ENCODE measurements around the gene AQR. TPM values are rescaled to one million over a fixed set of nuclear protein-coding genes. Genes with fewer than 3 reads are reported as not detected.

The AQR gene
- polyA plus RNA-seq, 1 of the 3 experiments (the other 2 are of a cell fraction): 11.6 TPM

- TF ChIP-seq REST (IDR thresholded peaks at IDR 0.05; ENCODE audit: low read depth, low read length) (no peak), POLR2AphosphoS5 (IDR thresholded peaks at IDR 0.05; ENCODE audit: low read depth, low read length) (peak; percentile 45; the same call in 1 of the 2 replicates), JUND (IDR thresholded peaks at IDR 0.05) (peak; percentile 91), USF2 (IDR thresholded peaks at IDR 0.05; ENCODE audit: borderline replicate concordance, low read depth, low read length) (no peak), RCOR1 (IDR thresholded peaks at IDR 0.05; ENCODE audit: low read length) (no peak), IRF3 (IDR thresholded peaks at IDR 0.05; ENCODE audit: low read depth, low read length) (no peak), CHD2 (IDR thresholded peaks at IDR 0.05; ENCODE audit: low read length, partially characterized antibody) (no peak), MAX (IDR thresholded peaks at IDR 0.05; ENCODE audit: low read depth) (peak; percentile 87), MEF2A (IDR thresholded peaks at IDR 0.05; ENCODE audit: borderline replicate concordance, low read depth) (peak; percentile 73; the same call in 1 of the 2 replicates)
These were observed 159.0 kb downstream of the AQR start (continued) for GRCh38 chr15:34810443-34811129.

GRCh38 chr15:34809186-34809585 is 160.4 kb downstream of the AQR start:
- Histone ChIP-seq H3K27me3 (ENCODE audit: insufficient read depth) (no peaks in the 10 kb centered on the region), H3K27ac (ENCODE audit: low read depth in 2 of 2, low read length in 1 of 2) (peak overlapping the region in 1 of 2 experiments; percentile 94; a peak in 1 of 4 replicates), H3K9ac (no peak overlapping the region), H3F3A (replicated peaks; ENCODE audit: insufficient read depth) (peaks cover 36% of the 10 kb centered on the region), H3K36me3 (replicated peaks in 1 of 2; ENCODE audit: control insufficient read depth in 1 of 2, insufficient read depth in 2 of 2, low read length in 1 of 2) (no peaks in the 10 kb centered on the region), H3K79me2 (ENCODE audit: insufficient read depth) (no peaks in the 10 kb centered on the region), H4K20me1 (ENCODE audit: insufficient read depth) (no peaks in the 10 kb centered on the region), H3K9me2 (no peaks in the 10 kb centered on the region), H3K4me1 (ENCODE audit: control insufficient read depth in 1 of 2, insufficient read depth in 2 of 2, low read depth in 1 of 2, low read length in 1 of 2) (peaks cover 9 to 16% of the 10 kb centered on the region in 2 experiments), H3K4me2 (no peak overlapping the region), H3K4me3 (ENCODE audit: low read depth in 2 of 2, low read length in 1 of 2) (no peak overlapping the region), H2AFZ (ENCODE audit: low read depth) (peak overlapping the region; percentile 29; the same call in 1 of the 2 replicates), H3K9me3 (0 out of 2 replicates have a peak, but pooled peaks cover 3% of the 10 kb centered on the region)
- WGBS (ENCODE audit: low lambda C conversion rate): 90% methylated on average over 3 of the region's 3 CpGs
- ChIA-PET CTCF (interaction anchor here (1.0 kb wide), 1 partner anchor 12 kb away, joined by 3 read pairs; no protein-coding TSS in a partner anchor), POLR2A (no interaction called here)
- TF ChIP-seq RCOR1 (IDR thresholded peaks at IDR 0.05; ENCODE audit: low read length): no peak
- TF ChIP-seq MEF2A (IDR thresholded peaks at IDR 0.05; ENCODE audit: borderline replicate concordance, low read depth): no peak
- TF ChIP-seq TCF12 (IDR thresholded peaks at IDR 0.05): no peak
- no peak for TF ChIP-seq RAD21 (IDR thresholded peaks at IDR 0.05; ENCODE audit: low read length)
- TF ChIP-seq MAX (IDR thresholded peaks at IDR 0.05; ENCODE audit: low read depth): no peak
- TF ChIP-seq YY1 (IDR thresholded peaks at IDR 0.05; ENCODE audit: low read depth): no peak
- TF ChIP-seq MXI1 (IDR thresholded peaks at IDR 0.05; ENCODE audit: low read depth, low read length): no peak
- no peak for TF ChIP-seq NRF1 (IDR thresholded peaks at IDR 0.05; ENCODE audit: low read depth, low read length)
- TF ChIP-seq RXRA (IDR thresholded peaks at IDR 0.05; ENCODE audit: borderline replicate concordance, low read depth): no peak
- no peak for TF ChIP-seq PBX3 (IDR thresholded peaks at IDR 0.05)
- no peak for DNase-seq
